Cardiac fibroblast (primary cell): ENCODE measurements around the gene EIF3I.

Experiments used
- DNase-seq, 2 donors: peaks; one replicate each; pipeline versions ENCODE4 v3.0.0 to v3.0.0-alpha.2; 2010; ENCODE audit warnings: low read depth in 2 of 2
- H3K4me3 ChIP-seq, 2 donors: replicated peaks in 1 of 2; 1 replicate in 1 of 2; 2 replicates in 1 of 2; pipeline ENCODE4 v1.5.1; 2011; ENCODE audit warnings: low read depth in 2 of 2, low read length in 2 of 2, mild to moderate bottlenecking in 2 of 2, moderate library complexity in 1 of 2
- CTCF ChIP-seq: IDR thresholded peaks from one replicate; pipeline ENCODE4 v1.5.1; 2011; ENCODE audit warnings: low read depth, mild to moderate bottlenecking, low read length, inconsistent platforms

EIF3I gene

GRCh38 chr1:32224285-32224684 is 2.1 kb downstream of the EIF3I start:
- no peak overlapping the region for H3K4me3 ChIP-seq
- no peak for DNase-seq
- TF ChIP-seq CTCF, result no peak

GRCh38 chr1:32228771-32229170 is 6.6 kb downstream of the EIF3I start:
- TF ChIP-seq CTCF, result no peak

DNA sequence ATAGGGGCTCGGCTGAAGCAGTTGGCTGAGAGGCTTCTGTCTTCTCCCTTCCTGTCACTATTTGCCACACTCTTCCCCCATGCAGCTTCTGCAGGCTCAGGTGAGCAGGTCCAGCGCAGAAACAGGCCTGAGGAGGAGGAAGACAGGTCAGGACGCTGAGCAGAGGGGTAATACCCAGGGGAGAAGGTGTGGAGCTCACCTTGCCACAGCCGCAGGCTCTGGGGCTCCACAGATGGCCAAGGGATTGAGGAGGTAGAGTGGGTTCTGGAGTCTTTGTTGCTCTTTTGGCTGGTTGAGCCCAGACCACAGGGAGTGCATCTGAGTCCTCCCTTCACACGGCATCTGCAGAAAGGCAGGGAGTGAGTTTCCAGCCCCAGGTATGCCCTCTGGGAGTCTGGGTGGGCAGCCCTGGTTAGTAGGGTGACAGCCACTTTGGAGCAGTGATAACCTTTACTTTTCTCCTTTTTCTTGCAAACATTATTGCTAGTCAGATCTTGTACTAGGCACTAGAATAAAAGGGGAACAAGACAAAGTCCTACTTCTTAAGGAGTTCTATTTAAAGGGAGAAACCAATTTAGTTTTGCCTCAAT is 9.7 kb downstream of the EIF3I start:
- H3K4me3 ChIP-seq, result no peak overlapping the region
- DNase-seq, result no peak
- TF ChIP-seq CTCF, result no peak

More at GRCh38 chr1:32228771-32229170, 6.6 kb downstream of the EIF3I start:
- H3K4me3 ChIP-seq, result no peak overlapping the region
- no peak for DNase-seq

DNA sequence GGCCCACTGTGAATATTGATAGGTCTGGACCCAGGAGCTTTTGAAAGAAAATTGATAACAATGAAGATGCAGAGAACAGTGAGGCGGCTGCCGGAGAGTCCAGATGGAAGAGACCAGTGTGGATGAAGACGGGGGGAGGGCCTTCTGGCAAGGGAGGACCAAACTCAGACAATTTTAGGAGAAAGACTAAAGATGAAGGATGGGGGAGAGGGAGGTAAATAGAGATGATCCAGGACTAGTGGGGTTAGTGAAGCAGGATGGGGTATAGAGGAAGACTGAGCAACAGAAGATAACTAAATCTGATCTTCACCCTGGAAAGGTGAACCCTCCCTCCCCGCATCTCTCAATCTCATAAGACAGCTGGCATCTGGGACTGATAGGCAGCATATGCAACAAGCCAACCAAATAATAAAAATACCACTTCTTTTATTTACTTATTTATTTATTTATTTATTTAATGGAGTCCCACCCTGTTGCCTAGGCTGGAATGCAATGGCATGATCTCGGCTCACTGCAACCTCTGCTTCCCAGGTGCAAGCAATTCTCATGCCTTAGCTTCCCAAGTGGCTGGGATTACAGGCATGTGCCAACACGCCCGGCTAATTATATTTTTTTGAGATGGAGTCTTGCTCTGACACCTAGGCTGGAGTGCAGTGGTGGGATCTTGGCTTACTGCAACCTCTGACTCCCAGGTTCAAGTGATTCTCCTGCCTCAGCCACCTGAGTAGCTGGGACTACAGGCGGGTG is 10.5 kb downstream of the EIF3I start:
- no peak for TF ChIP-seq CTCF
- H3K4me3 ChIP-seq, result no peak overlapping the region
- DNase-seq, result no peak

DNA sequence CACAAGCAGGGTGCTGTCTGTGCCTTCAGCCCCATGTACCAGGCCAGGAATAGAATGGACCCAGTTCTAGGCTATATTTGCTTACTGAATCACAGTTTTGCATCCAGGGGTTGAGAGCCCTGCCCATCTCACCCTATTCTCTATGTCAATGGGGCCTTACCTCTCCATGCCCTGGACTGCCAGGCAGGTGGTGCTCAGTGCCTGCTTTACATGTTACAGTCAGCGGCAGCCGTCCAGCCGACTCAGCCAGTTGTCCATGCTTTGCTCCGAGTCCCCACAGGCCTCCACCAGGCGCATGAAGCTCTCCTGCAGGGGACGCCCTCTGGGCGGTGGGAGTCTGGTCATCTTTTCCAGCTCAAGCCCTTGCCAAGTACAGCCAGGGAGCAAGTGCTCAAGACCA is 12.6 kb downstream of the EIF3I start:
- no peak for TF ChIP-seq CTCF
- DNase-seq, result no peak
- H3K4me3 ChIP-seq, result no peak overlapping the region

DNA sequence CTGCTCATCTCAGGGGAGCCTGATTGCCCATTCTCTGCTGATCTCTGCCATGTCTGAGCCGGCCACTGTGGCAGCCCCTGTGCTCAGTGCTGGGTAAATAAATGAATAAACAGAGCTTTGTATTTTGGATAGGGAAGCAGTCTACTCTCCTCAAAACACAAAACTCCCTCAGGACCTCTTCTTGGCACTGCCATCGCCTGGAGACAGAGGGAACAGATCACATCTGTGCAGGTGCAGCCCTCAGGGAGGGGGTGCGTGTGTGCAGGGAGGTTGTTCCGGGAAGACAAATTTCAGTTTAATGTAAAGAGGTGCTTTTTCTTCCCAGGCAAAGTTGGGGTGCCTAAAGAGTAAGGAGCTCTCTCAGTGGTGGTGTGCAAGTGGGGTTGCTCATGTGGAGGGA is 17.1 kb downstream of the EIF3I start:
- no peak for DNase-seq
- no peak for TF ChIP-seq CTCF
- H3K4me3 ChIP-seq, result no peak overlapping the region

DNA sequence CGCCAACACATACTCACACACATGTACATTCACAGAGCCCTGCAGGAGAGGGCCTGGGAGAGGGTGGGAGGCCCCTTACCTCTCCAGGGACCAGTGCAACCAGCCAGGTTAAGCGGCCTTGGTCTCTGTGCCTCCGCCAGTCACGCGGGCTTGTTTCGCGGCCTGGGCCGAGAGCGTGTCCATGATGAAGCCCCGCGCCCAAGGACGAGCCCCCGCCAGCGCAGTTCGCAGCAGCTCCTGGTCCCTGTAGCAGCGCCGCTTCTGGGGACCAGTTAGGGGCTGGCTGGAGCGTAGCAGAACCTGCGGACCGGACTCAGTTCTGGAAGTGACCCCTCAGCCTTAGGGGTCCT is 17.6 kb downstream of the EIF3I start:
- no peak for TF ChIP-seq CTCF
- DNase-seq, result no peak

More for the DNA sequence above, 17.6 kb downstream of the EIF3I start:
- H3K4me3 ChIP-seq, result peak overlapping the region in 1 of 2 donors; percentile 62
